Activated CD8-positive, alpha-beta memory T cell treated with anti-CD3 and anti-CD28 coated beads, Interleukin-2, amount 50 U/mL, for 1 hour (primary cell): ENCODE results near the gene C5orf52.
"Not testable (repeated sequence)": the region's sequence is repeated elsewhere in the genome, so short reads cannot be mapped to it uniquely, and the experiment has no call there.

ENCODE experiments used
- DNase-seq: peaks from one replicate; pipeline ENCODE4 v3.0.0-alpha.2; 2020; ENCODE audit errors: extremely low read depth

Gene C5orf52

DNA sequence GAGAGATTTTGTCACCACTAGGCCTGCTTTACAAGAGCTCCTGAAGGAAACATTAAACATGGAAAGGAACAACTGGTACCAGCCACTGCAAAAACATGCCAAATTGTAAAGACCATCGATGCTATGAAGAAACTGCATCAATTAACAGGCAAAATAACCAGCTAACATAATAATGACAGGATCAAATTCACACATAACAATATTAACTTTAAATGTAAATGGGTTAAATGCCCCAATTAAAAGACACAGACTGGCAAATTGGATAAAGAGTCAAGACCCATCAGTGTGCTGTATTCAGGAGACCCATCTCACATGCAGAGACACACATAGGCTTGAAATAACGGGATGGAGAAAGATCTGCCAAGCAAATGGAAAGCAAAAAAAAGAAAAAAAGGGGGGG is 51.6 kb downstream of the C5orf52 start:
- not testable (repeated sequence) for DNase-seq

DNA sequence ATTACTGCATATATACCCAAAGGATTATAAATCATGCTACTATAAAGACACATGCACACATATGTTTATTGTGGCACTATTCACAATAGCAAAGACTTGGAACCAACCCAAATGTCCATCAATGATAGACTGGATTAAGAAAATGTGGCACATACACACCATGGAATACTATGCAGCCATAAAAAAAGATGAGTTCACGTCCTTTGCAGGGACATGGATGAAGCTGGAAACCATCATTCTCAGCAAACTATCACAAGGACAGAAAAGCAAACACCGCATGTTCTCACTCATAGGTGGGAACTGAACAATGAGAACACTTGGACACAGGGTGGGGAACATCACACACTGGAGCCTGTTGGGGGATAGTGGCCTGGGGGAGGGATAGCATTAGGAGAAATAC is 55.3 kb downstream of the C5orf52 start:
- DNase-seq: not testable (repeated sequence)

DNA sequence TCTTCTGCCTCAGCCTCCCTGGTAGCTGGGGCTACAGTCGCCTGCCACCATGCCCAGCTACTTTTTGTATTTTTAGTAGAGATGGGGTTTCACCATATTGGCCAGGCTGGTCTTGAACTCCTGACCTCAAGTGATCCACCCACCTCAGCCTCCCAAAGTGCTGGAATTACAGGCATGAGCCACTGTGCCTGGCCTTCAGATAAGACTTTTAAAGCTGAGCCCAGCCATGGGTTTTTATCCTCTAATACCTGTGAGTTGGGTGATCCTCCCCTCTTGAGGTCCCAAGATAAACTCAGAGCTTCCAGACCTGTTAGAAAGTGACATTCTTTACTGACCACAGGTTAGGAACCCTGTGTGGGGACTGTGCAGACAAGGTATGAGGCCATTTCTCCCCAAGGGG is 56.5 kb downstream of the C5orf52 start:
- DNase-seq: not testable (repeated sequence)
